IMR-90 (cell line): ENCODE measurements around the gene FBXW7.

Experiments used
- BHLHE40 ChIP-seq: fragments of 150-350 bp; IDR thresholded peaks from 2 replicates; pipeline ENCODE4 v1.6.1; 2016; ENCODE audit warnings: mild to moderate bottlenecking, low read depth, low read length
- CEBPB ChIP-seq: IDR thresholded peaks from 2 replicates; pipeline ENCODE4 v1.6.1; 2012; ENCODE audit warnings: low read depth, low read length, improper control_type of control experiment
- CHD1 ChIP-seq: IDR thresholded peaks from 2 replicates; pipeline ENCODE4 v1.6.1; 2012; ENCODE audit warnings: low read depth, low read length, improper control_type of control experiment
- MAFK ChIP-seq: IDR thresholded peaks from 2 replicates; pipeline ENCODE4 v1.6.1; 2012; ENCODE audit warnings: low read depth, low read length, improper control_type of control experiment
- MAZ ChIP-seq: IDR thresholded peaks from 2 replicates; pipeline ENCODE4 v1.6.1; 2012; ENCODE audit warnings: low read depth, mild to moderate bottlenecking, low read length, improper control_type of control experiment, moderate library complexity, borderline replicate concordance
- POLR2A ChIP-seq: IDR thresholded peaks from 2 replicates; pipeline ENCODE4 v1.6.1; 2012; ENCODE audit warnings: mild to moderate bottlenecking, low read depth, low read length
- RCOR1 ChIP-seq: IDR thresholded peaks from 2 replicates; pipeline ENCODE4 v1.6.1; 2012; ENCODE audit warnings: mild to moderate bottlenecking, low read length, improper control_type of control experiment; ENCODE audit not compliant: insufficient replicate concordance
- SMC3 ChIP-seq: fragments of 150-350 bp; IDR thresholded peaks from 2 replicates; pipeline ENCODE4 v1.6.1; 2016; ENCODE audit warnings: low read depth, mild to moderate bottlenecking, antibody characterized with exemption, low read length, moderate library complexity
- TF ChIP-seq, protein P1 (sequence below): conservative IDR thresholded peaks from 2 replicates; pipeline ENCODE4 v1.5.1; 2012; ENCODE audit warnings: mild to moderate bottlenecking, low read depth, low read length, improper control_type of control experiment
- TF ChIP-seq, protein P2 (sequence below): fragments of 150-350 bp; IDR thresholded peaks from 2 replicates; pipeline ENCODE4 v1.6.1; 2017; ENCODE audit warnings: mild to moderate bottlenecking, antibody characterized with exemption, low read length, low read depth

DNA sequence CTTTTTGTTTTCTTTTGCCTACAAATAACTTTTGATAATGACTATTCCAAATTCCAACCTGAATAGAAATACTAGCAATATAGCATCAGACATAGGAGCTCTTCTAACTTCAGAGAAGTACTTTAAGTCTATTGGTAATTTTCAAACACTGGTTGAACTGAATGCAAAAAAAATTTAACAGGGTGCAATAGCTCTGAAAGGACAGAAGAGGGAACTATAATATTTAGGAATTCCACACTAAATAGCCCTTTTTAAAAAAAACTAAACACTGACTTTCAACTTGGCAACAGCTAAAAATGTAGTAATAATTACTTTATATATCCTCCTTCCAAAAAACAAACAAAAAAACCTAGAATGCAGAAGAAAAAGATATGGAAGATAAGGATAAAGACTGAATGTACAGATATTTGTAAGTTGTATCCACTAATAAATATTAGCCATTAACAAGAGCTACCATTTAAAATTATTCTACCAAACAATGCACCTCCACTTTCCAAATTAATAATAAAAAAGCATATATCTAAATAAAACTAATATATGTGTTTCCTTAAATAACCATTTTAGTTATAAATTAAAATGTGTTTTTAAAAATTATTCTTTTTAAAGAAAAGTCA, 81.4 kb downstream of the FBXW7 start:
- TF ChIP-seq, protein P1, sequence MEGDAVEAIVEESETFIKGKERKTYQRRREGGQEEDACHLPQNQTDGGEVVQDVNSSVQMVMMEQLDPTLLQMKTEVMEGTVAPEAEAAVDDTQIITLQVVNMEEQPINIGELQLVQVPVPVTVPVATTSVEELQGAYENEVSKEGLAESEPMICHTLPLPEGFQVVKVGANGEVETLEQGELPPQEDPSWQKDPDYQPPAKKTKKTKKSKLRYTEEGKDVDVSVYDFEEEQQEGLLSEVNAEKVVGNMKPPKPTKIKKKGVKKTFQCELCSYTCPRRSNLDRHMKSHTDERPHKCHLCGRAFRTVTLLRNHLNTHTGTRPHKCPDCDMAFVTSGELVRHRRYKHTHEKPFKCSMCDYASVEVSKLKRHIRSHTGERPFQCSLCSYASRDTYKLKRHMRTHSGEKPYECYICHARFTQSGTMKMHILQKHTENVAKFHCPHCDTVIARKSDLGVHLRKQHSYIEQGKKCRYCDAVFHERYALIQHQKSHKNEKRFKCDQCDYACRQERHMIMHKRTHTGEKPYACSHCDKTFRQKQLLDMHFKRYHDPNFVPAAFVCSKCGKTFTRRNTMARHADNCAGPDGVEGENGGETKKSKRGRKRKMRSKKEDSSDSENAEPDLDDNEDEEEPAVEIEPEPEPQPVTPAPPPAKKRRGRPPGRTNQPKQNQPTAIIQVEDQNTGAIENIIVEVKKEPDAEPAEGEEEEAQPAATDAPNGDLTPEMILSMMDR, result peak; percentile 77
- no peak for TF ChIP-seq POLR2A
- TF ChIP-seq RCOR1, result no peak
- no peak for TF ChIP-seq MAFK
- TF ChIP-seq BHLHE40, result no peak
- peak; percentile 66 for TF ChIP-seq SMC3
- TF ChIP-seq, protein P2, sequence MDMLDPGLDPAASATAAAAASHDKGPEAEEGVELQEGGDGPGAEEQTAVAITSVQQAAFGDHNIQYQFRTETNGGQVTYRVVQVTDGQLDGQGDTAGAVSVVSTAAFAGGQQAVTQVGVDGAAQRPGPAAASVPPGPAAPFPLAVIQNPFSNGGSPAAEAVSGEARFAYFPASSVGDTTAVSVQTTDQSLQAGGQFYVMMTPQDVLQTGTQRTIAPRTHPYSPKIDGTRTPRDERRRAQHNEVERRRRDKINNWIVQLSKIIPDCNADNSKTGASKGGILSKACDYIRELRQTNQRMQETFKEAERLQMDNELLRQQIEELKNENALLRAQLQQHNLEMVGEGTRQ, result no peak
- TF ChIP-seq CEBPB, result no peak
- no peak for TF ChIP-seq MAZ
- TF ChIP-seq CHD1, result no peak
